GM21619 (cell line): ENCODE results near the gene KCNJ18.
"Not testable (repeated sequence)": the region's sequence is repeated elsewhere in the genome, so short reads cannot be mapped to it uniquely, and the experiment has no call there.

ENCODE experiments used
- ATAC-seq: cut with Tn5 transposase; IDR thresholded peaks from one replicate; pipeline ENCODE4 v1.9.1; 2021; ENCODE audit not compliant: unreplicated experiment

The KCNJ18 gene

DNA sequence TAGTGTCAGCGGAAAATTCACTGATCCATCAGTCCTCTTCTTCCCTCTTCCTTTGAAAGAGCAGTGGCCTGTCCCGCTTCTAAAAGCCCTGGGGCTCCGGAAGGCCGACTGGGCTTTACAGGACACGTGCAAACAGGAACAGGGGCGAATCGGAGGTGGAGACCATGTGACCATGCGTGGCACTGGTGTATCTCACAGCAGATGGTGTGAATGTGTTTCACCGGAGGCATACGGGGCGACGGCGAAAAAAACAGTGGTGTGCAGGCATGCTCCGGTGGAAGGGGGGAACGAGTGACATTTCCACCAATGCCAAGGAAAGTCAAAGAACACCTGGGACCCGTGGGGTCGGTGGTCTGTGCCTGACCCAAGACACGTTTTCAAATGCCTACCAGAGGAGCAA lies 8.4 kb upstream of the KCNJ18 start:
- ATAC-seq = not testable (repeated sequence)

DNA sequence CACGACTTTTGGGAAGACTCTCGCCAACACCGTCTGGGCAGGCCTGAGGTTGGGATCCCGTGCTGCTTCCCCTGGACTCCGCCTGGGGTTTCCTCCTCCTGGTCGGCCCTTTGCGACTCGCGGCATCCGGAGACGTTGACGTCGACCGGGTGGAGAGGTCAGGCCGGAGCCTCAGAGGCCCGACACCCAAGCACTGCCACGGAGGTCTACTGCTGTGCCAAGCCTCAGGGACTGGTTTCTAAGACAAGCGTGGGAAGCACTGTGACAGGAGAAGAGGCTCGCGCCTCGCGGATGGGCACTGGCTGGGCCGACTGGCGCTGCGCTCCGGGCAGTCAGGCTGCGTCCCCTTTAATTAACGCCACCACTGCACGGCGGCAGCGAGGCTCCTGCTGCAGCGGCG lies 7.9 kb upstream of the KCNJ18 start:
- not testable (repeated sequence) for ATAC-seq

DNA sequence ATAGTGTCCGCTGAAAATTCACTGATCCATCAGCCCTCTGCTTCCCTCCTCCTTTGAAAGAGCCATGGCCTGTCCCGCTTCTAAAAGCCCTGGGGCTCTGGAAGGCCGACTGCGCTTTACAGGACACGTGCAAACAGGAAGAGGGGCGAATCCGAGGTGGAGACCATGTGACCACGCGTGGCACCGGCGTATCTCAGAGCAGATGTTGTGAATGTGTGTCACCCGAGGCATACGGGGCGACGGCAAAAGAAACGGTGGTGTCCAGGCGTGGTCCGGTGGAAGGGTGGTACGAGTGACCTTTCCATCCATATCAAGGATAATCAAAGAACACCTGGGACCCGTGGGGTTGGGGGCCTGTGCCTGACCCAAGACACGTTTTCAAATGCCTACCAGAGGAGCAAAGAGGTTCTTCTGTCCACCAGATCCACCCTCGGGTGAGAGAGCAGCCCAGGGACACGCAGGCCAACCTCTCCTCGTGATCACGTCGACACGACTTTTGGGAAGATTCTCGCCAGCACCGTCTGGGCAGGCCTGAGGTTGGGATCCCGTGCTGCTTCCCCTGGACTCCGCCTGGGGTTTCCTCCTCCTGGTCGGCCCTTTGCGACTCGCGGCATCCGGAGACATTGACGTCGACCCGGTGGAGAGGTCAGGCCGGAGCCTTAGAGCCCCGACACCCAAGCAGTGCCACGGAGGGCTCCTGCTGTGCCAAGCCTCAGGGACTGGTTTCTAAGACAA lies 7.1 kb upstream of the KCNJ18 start:
- ATAC-seq = not testable (repeated sequence)

DNA sequence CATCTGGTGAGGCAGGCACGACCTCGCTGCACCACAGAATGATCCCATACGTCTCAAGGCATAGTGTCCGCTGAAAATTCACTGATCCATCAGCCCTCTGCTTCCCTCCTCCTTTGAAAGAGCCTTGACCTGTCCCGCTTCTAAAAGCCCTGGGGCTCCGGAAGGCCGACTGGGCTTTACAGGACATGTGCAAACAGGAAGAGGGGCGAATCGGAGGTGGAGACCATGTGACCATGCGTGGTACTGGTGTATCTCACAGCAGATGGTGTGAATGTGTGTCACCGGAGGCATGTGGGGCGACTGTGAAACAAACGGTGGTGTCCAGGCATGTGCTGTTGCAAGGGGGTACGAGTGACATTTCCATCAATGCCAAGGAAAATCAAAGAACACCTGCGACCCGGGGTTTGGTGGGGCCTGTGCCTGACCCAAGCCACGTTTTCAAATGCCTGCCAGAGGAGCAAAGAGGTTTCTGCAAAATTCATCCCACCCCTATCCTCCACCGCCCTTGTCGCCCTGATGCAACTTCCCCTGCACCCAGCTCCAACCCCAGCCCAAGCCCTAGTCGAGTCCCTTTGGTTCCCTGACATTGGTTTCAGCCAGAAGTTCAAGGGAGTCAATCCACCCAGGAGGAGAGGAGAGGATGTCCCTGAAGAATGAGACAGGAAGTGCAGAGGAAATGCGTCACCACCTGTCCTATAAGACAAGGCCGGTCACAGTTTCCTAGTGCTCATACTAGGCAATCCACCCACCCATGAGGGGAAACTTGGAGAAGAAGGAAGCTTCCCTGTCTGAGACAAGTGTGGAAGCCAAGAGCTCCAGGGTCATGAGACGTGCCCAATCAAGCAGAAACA lies 5.9 kb upstream of the KCNJ18 start:
- ATAC-seq = no peak

DNA sequence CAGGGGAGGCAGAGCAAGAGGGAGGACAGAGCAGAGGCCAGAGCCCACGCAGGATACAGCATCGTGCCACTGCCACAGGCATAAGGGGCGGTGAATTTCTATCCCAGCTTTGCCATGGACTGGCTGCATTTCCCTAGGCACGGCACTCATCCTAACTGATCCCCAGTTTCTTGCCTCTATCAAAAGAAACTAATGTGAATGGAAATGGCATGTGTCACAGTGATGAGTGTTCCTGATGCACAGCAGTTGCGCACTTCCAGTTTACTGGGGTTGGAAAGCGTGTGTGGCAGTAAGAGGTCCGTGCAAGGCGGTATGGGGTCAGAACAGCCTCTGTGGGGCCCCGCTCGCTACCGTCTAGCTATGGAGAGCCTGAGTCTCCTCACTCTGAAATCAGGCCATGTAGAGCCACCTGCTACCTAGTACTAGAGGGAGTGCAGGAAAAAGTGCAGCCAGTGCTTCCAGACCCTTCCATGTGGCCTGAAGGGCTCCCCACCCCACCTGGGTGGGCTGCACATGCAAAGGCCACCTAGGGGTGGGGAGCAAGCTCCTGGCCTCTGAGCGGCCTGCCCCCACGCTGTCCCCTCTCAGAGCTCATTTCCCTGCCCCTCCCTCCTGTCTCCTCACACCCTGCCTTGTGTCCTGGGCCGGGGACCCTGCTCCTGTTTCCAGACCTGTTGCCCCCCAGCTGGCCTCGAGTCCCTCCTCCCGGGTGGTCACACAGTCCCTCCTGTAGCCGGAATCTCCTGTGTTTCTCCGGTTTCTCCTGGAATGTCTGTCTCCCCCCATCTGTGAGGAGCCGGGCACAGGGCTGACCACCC lies 5.0 kb upstream of the KCNJ18 start:
- ATAC-seq = no peak

DNA sequence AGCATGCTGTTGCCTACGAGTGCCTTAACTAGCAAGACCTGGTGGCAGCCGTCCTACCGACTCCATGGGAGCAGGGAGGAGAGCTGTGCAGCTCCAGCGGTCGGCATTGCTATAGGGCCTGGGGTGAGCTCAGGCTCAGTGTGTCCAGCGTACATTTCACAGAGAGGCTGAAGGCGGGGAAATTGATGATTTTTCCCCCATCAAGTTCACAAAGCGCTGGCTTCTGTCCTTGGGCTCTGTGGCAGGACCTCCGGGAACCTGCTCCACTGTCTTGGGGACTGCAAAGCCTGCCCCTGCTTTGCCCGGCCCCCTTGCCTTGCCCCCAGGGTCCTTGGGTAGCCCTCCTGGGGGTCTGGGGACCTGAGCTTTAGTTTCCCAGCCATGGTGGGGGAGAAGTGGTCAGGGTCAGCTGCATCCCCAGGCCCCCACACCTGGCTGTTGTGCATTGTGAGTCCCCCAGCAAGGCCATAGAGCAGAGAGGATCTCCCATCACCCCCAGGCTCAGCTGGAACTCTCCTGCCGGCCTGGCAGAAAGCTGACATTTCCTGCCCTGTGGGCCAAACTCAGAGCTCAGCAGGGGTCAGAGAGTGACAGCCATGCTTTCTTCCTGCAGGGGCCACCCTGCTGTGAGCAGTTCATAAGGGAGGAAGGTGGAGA lies 3.9 kb upstream of the KCNJ18 start:
- ATAC-seq = no peak

DNA sequence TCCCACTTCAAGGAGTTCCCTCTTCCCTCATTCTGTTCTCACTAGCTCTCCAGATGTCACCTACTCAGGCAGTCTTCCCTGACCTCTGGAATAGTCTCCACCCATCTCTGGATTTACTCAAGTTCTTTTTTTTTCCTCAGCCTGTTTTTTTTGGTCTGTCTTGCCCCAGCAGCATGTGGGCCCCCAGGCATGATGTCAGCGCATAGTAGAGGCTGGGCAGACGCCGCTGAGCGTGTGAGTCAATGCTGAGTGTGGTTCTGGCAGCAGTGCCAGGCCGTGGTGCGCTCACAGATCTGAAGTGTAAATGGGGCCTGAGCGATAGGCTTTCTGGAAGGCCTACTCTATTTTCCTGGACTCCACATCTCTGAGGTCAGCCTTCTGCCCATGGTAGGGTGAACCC lies 2.7 kb upstream of the KCNJ18 start:
- ATAC-seq = no peak

DNA sequence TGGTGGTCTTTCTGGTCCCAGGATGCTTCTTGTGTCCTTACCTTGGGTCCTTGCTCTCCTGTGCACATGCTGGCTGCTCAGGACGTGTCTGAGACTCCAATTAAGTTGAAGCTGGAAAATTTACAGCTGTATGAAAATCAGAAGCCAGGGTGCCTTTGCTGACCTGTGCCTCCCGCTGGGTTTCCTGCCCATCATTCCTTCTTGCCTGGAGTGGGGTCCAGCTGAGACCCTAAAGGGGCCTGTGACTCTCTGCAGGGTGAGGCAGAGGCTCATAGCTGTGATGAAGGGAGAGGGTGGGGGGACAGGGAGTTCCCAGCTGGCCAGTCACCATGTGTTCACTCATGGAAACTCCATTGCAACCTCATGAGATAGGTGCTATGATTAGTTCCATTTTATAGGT lies 1.5 kb upstream of the KCNJ18 start:
- ATAC-seq = not testable (repeated sequence)

DNA sequence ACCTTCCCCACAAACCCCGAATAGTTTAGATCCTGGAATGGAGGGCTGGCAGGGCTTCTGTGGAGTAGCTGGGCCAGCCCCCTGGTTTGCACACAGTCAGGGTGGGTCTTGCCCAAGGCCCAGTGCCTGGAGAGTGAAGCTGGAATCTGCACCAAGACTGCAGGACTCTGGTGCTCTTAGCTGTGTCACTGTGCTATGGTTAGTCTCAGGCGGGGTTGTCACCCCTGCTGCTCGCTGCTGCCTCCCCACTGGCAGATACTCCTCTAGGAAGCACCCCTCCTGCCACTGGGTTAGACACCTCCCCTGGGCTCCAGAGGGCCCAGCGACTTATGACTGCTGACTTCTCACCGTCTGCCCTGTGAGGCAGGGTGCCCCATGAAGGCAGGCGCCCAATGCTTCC lies 842 bp upstream of the KCNJ18 start:
- ATAC-seq = not testable (repeated sequence)

DNA sequence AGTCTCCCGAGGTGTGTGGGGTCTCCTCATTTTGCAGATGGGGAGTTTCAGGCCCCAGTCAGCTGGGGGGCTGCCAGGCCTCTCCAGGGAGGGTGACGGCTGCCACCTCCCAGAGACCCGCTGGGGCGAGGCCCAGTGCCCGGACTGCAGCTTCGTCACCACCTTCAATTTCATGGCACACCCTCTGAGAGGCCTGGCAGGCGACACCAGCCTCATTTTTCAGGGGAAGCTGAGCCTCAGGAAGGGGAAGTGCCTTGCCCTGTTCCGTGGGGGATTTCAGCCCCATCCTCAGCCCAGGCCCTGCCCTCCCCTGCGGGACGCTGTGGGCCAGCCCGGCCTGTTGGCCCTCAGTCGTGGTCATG lies 362 bp downstream of the KCNJ18 start:
- not testable (repeated sequence) for ATAC-seq

DNA sequence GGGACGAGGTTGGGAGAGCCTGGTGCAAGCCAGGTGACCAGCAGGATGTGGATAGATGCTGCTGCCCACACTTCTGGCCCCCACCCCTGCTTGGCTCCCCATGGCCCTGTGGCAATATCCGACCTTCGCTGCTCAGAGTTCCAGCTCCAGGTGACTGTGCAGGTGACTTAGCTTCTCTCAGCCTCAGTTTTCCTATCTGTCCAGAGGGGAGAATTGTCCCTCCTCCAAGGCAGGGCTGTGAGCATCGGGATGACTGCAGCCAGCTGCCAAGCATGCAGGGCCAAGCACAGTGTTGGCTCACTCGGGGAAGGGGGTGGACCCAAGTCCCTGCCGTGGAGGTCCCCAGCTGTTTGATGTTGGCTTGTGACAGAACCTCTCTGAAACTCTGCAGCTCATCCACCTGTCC lies 1.1 kb downstream of the KCNJ18 start:
- ATAC-seq = not testable (repeated sequence)

DNA sequence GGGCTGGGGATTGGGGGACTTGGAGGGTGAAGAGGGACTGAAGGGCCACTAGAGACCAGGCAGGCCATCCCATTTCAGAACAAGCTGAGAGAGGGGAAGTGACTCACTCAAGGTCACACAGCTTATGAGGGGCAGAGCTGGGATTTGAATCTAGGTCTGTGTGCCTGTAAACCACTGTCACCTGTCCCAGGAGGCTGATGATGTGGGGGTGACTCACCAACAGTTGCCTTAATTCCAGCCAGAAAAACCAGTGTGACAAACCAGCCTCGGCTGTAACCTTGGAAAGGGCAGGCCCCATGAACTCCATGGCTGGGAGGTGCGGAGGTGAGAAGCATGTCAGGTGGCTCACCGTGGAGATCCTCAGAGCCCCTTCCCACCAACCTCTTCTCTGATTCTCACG lies 1.6 kb downstream of the KCNJ18 start:
- ATAC-seq = not testable (repeated sequence)

DNA sequence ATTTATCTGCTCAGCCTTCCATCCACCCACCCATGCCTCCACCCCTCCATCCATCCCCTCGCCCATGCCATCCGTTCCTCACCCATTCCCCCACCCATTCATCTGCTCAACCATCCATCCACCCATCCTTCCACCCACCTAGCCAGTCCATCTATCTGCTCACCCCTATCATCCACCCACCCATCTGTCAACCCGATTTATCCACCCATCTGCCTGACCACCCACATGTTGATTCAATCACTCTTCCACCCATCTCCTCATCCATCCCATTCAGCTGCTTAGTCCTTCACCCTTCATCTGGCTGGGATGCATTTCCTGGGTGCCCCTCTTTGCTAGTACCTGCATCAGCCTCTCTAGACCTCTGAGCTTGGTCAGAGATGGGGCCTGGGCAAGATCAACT lies 3.9 kb downstream of the KCNJ18 start:
- ATAC-seq = not testable (repeated sequence)

DNA sequence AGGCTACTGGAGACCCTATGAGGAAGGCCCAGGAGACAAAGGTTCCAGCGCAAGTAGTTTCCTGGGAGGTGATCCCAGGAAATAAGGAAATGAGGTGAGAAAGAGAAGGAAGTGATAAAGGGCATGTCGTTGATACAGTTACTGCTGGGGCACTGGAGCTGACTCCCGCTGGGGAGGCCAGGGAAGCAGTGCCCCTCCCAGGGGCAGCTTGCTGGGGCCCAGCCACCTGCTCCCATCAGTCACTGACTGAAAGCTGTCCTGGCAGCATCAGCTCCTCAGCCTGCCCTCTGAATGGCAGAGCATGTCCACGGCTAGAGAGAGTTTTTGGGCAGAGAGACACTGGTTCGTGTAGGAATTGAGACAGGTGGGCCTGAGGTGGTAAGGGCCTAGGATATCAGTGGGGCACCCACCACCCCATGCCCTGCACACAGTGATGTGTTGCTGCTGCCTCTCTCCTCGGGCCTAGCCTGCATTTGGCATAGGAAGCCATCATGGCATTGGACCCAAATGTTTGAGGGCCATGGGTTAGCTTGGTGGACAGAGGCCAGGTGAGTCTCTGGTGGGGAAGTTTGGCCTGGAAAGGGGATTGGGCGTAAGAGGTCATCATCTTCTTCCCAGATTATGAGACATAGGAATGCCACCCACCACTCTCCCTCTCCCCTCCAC lies 4.7 kb downstream of the KCNJ18 start:
- not testable (repeated sequence) for ATAC-seq

DNA sequence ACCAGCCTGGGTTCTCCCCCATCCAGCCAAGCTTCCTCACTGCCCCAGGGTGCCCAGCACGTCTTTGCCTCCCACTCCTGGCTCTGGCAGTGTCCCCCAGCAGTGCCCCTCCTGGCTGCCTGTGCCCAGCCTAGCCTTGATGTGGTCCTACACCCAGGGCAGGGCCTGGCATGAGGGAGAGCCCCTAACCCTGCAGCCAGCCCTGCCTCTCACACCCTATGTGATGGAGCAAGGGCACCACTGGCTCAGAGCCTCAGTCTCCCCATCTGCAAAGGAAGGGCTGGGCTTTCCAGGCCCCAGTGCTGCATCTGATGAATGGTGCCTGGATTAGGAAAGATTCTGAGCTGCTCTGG lies 5.2 kb downstream of the KCNJ18 start:
- not testable (repeated sequence) for ATAC-seq

DNA sequence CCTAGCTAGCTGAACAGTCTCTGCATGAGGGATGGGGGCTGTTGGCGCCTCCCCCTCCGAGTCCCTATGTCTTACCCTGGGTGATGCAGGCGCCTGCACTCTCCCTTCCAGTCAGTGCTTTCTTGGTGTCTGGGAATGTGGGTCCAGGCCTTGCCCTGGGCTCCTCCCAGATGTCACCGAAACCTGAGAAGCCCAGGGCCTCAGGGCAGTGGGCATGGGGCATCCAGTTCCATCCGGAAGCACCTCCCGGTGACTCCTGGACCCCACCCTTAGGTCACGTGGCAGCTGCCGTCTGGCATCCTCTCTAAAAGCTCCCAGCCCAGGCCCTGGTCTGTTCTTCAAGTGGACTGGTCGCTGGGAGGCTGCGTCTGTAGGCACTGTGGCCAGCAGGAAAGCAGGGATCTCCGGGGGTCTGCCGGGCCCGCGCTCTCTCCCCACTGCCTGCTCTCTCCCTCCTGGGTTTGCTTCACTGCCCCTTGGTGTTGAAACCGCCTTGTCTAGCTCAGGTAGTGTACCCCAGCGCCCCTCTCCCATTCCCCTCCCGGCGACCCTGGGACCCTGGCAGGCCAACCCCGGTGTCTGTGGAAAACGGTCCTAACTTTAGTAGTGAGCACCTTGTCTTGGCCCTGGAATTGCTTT lies 6.2 kb downstream of the KCNJ18 start:
- ATAC-seq = not testable (repeated sequence)

DNA sequence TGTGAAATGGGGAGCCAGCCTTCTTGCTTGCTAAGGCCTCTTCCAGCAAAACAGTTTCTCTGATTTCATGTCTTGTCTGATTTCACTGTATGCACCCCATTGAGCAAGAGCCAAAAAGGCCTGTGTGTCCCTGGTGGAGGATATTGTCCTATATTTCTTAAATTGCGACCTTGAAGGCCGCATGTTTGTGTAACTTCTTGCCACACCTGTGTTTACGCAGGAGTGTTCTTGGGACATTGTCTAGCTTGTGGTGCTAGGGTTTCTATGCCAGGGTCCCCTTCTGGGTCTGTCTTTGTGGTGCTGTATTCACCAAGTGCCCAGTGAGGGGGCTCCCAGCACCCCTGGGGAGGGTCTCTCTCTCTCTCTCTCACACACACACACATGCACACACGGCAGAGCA lies 6.8 kb downstream of the KCNJ18 start:
- ATAC-seq = not testable (repeated sequence)

DNA sequence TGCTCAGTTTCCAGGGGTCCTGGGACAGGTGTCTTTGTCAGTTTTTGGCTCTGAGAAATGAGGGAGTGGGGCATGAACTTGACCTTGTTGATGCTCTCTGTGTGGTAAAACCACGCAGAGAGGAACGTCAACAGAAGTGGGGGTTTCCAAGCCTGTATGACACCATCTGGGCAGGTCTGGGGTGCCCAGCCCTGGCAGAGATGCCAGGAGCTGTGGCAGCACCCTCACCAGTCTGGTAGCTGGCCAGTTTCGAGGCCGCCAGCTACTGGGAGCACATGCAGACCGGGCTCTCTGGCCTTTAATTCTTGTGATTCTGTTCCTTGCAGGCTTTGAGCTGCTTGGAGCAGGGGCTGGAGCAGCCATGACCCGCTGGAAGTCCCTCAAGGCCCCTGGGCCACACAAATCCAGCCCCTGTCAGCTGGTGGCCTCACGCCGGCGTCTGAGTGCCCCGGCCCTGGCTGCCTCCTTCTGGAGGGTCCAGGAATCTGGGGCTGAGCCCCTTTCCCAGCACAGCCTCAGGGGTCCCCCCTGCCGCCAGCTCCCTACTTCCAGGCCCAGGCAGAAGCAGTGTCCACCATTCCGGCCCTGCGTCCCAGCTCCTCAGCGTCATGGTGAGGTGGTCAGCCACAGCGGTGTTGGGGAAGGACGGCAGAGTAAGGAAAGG lies 7.4 kb downstream of the KCNJ18 start:
- ATAC-seq = not testable (repeated sequence)

DNA sequence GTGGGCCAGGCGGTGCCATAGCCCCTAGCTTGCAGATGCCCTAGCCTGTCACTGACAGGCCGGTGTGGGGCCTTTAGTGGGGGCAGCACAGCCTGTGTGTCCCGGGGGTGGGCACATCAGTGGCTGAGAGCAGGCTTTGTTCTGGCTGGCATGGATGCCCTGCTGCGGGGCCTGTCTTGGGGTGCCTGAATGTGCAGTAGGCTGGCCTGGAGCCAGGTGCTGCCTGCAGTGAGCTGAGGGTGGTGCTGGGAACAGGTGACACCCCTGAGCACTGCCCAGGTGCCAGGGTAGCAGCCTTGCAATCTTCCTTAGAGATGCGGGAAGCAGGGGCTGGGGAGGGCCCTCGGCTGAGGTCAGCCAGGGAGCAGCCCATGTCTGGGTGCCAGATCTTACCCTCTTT lies 8.8 kb downstream of the KCNJ18 start:
- not testable (repeated sequence) for ATAC-seq
